Thyroid gland (tissue), 4 donors: Measurements from ENCODE around the gene ASL.

Experiments used
- POLR2A ChIP-seq, 2 donors: fragments of 450-650 bp; IDR thresholded peaks; one replicate each; pipeline ENCODE4 v1.6.1; 2017; ENCODE audit warnings: antibody characterized with exemption in 2 of 2, mild to moderate bottlenecking in 2 of 2, moderate library complexity in 1 of 2
- TF ChIP-seq, protein P1 (sequence below), 6 experiments: fragments of 200-600 bp in 3 of 6; fragments of 450-650 bp in 3 of 6; sonication (generic) in 3 of 6; IDR thresholded peaks; one replicate each; pipeline ENCODE4 v1.5.1; 2016 to 2019; ENCODE audit warnings: antibody characterized with exemption in 6 of 6, mild to moderate bottlenecking in 2 of 6, inconsistent platforms in 1 of 6, moderate library complexity in 1 of 6

DNA sequence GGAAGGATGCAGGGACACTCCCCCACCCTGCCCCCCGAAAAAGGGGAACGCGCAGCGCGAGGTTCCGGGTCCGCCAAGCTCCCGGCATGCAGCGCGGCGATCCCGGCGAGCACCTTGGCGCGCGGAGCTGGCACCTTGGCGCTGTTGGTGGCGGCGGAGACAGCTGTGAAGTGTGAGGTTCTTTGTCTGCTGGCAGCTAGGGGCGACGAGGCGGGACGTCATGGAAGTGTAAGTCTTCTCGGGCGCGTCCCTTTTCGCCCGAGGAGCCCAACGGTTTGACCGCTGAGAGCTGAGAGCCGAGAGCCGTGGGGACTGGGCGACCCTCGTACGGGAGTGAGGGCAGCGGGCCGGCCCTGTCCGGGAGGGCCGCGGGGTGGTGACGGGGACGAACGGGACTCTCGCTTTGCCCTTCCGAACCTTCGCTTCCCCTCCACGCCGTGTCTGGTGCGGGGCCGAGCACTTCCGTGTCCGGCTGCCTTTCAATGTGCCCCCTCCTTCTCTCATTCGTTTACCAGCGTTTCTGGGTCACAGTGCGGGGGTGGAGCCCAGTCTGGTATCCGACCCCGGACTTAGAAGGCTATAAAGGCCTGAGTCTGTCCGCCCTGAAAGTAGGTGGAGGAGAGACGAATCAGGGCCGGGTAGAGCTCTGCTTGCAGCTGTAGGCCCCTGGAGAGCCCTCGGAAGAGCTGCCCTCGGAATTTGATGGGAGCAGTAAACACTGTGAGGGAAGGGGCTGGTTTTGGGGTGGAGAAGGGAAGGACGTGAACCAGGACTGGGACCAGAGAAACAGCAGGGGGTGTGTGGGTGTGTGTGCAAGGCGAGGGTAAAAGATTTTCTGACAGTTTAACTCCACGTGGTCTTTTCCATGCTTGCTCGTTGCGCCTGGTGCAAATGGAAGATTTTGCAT, 39.4 kb downstream of the ASL start, which contains the start of gene CRCP:
- TF ChIP-seq POLR2A (IDR thresholded peaks at IDR 0.05): peak in 1 of 2 donors; percentile 40
- TF ChIP-seq, protein P1, sequence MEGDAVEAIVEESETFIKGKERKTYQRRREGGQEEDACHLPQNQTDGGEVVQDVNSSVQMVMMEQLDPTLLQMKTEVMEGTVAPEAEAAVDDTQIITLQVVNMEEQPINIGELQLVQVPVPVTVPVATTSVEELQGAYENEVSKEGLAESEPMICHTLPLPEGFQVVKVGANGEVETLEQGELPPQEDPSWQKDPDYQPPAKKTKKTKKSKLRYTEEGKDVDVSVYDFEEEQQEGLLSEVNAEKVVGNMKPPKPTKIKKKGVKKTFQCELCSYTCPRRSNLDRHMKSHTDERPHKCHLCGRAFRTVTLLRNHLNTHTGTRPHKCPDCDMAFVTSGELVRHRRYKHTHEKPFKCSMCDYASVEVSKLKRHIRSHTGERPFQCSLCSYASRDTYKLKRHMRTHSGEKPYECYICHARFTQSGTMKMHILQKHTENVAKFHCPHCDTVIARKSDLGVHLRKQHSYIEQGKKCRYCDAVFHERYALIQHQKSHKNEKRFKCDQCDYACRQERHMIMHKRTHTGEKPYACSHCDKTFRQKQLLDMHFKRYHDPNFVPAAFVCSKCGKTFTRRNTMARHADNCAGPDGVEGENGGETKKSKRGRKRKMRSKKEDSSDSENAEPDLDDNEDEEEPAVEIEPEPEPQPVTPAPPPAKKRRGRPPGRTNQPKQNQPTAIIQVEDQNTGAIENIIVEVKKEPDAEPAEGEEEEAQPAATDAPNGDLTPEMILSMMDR (IDR thresholded peaks at IDR 0.05): no peak
